ENCODE results near the gene BACE1.
"Not testable (repeated sequence)": the region's sequence is repeated elsewhere in the genome, so short reads cannot be mapped to it uniquely, and the experiment has no call there.

BACE1 gene

GRCh38 chr11:117269856-117270255 is 46.2 kb downstream of the BACE1 start:
- H3K27me3 ChIP-seq (replicated peaks; ENCODE audit: control insufficient read depth, insufficient read depth, low read length): no peaks in the 10 kb centered on the region
- peaks cover 2% of the 10 kb centered on the region for H3K36me3 ChIP-seq (ENCODE audit: control insufficient read depth, insufficient read depth, low read length)
- H3K4me3 ChIP-seq (replicated peaks; ENCODE audit: low read depth, low read length): no peak overlapping the region
- no peak for DNase-seq (ENCODE audit: extremely low read depth, insufficient read length)
- TF ChIP-seq, protein P1, sequence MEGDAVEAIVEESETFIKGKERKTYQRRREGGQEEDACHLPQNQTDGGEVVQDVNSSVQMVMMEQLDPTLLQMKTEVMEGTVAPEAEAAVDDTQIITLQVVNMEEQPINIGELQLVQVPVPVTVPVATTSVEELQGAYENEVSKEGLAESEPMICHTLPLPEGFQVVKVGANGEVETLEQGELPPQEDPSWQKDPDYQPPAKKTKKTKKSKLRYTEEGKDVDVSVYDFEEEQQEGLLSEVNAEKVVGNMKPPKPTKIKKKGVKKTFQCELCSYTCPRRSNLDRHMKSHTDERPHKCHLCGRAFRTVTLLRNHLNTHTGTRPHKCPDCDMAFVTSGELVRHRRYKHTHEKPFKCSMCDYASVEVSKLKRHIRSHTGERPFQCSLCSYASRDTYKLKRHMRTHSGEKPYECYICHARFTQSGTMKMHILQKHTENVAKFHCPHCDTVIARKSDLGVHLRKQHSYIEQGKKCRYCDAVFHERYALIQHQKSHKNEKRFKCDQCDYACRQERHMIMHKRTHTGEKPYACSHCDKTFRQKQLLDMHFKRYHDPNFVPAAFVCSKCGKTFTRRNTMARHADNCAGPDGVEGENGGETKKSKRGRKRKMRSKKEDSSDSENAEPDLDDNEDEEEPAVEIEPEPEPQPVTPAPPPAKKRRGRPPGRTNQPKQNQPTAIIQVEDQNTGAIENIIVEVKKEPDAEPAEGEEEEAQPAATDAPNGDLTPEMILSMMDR (IDR thresholded peaks at IDR 0.05; ENCODE audit: insufficient read depth, low read length, poor library complexity, severe bottlenecking): no peak

DNA sequence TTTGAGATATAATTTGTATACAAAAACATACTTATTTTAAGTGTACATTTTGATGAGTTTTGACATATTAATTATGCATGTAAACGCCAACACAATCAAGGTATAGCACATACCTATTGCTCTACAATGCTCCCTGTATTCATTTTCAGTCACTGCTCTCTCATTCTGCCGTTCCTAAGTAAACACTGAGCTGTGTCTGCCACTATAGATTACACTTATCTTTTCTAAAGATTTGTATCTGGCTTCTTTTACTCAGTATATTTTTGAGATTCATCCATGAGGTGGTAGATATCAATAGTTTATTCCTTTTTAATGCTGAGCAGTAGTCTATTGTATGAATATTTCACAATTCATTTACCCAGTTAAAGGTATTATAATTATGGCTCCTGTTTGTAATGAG is 50.3 kb downstream of the BACE1 start:
- no peak overlapping the region for H3K4me3 ChIP-seq (replicated peaks; ENCODE audit: low read depth, low read length)
- no peaks in the 10 kb centered on the region for H3K27me3 ChIP-seq (replicated peaks; ENCODE audit: control insufficient read depth, insufficient read depth, low read length)
- DNase-seq (ENCODE audit: extremely low read depth, insufficient read length): no peak
- TF ChIP-seq, protein P1 (IDR thresholded peaks at IDR 0.05; ENCODE audit: insufficient read depth, low read length, poor library complexity, severe bottlenecking): no peak
- H3K36me3 ChIP-seq (ENCODE audit: control insufficient read depth, insufficient read depth, low read length): no peaks in the 10 kb centered on the region

GRCh38 chr11:117264624-117265323 is 51.3 kb downstream of the BACE1 start:
- H3K27me3 ChIP-seq (replicated peaks; ENCODE audit: control insufficient read depth, insufficient read depth, low read length); DNase-seq (ENCODE audit: extremely low read depth, insufficient read length); H3K36me3 ChIP-seq (ENCODE audit: control insufficient read depth, insufficient read depth, low read length); H3K4me3 ChIP-seq (replicated peaks; ENCODE audit: low read depth, low read length): not testable (repeated sequence)

GRCh38 chr11:117259417-117259816 is 56.6 kb downstream of the BACE1 start:
- Histone ChIP-seq H3K4me3 (replicated peaks; ENCODE audit: low read depth, low read length) (no peak overlapping the region), H3K27me3 (replicated peaks; ENCODE audit: control insufficient read depth, insufficient read depth, low read length) (no peaks in the 10 kb centered on the region), H3K36me3 (ENCODE audit: control insufficient read depth, insufficient read depth, low read length) (no peaks in the 10 kb centered on the region; the same call in 1 of the 2 replicates)
- DNase-seq (ENCODE audit: extremely low read depth, insufficient read length): no peak
- TF ChIP-seq, protein P1 (IDR thresholded peaks at IDR 0.05; ENCODE audit: insufficient read depth, low read length, poor library complexity, severe bottlenecking): no peak

GRCh38 chr11:117258576-117258975 is 57.5 kb downstream of the BACE1 start:
- Histone ChIP-seq H3K27me3 (replicated peaks; ENCODE audit: control insufficient read depth, insufficient read depth, low read length) (no peaks in the 10 kb centered on the region), H3K36me3 (ENCODE audit: control insufficient read depth, insufficient read depth, low read length) (no peaks in the 10 kb centered on the region; the same call in 1 of the 2 replicates), H3K4me3 (replicated peaks; ENCODE audit: low read depth, low read length) (no peak overlapping the region)
- TF ChIP-seq, protein P1 (IDR thresholded peaks at IDR 0.05; ENCODE audit: insufficient read depth, low read length, poor library complexity, severe bottlenecking): no peak
- no peak for DNase-seq (ENCODE audit: extremely low read depth, insufficient read length)

DNA sequence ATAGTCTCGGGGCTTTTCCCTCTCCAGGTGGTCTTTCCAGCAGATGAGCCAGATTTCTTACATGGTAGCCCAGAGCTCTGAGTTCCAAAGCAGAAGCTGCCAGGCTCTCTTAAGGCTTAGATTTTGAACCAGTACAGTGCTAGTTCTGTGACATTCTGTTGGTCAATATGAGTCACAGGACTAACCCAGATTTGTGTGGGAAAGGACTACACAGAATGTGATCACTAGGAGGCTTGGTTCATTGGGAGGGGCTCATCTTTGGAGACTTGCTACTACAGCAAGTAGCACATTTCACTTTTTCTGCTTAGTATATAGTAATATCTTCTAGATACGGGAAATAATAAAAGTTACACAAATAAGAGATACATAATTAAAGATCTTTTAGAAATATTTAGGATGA is 59.5 kb downstream of the BACE1 start:
- Histone ChIP-seq H3K27me3 (replicated peaks; ENCODE audit: control insufficient read depth, insufficient read depth, low read length) (no peaks in the 10 kb centered on the region), H3K36me3 (ENCODE audit: control insufficient read depth, insufficient read depth, low read length) (no peaks in the 10 kb centered on the region; the same call in 1 of the 2 replicates), H3K4me3 (replicated peaks; ENCODE audit: low read depth, low read length) (no peak overlapping the region)
- no peak for DNase-seq (ENCODE audit: extremely low read depth, insufficient read length)
- TF ChIP-seq, protein P1 (IDR thresholded peaks at IDR 0.05; ENCODE audit: insufficient read depth, low read length, poor library complexity, severe bottlenecking): no peak
